WERI-Rb-1 (cell line): ENCODE measurements around the gene SAMD4A.

Experiments
- DNase-seq: peaks from one replicate; pipeline ENCODE4 v3.0.0-alpha.2; 2020
- H3K27ac ChIP-seq: fragments of 250-450 bp; sonication (Bioruptor Pico); 2 replicates; pipeline ENCODE4 v1.5.1; 2020; ENCODE audit warnings: mild to moderate bottlenecking, moderate library complexity
- H3K27me3 ChIP-seq: fragments of 250-450 bp; sonication (Bioruptor Pico); 2 replicates; pipeline ENCODE4 v1.5.1; 2021; ENCODE audit warnings: mild to moderate bottlenecking, low read depth, moderate library complexity; ENCODE audit not compliant: insufficient read depth, severe bottlenecking
- H3K36me3 ChIP-seq: fragments of 250-450 bp; sonication (Bioruptor Pico); 2 replicates; pipeline ENCODE4 v1.5.1; 2020; ENCODE audit warnings: mild to moderate bottlenecking, moderate library complexity
- H3K4me3 ChIP-seq: 2 replicates; pipeline ENCODE4 v1.5.1; 2011; ENCODE audit warnings: low read depth, mild to moderate bottlenecking, control low read depth, low read length
- H3K9me3 ChIP-seq: fragments of 250-450 bp; sonication (Bioruptor Pico); 2 replicates; pipeline ENCODE4 v1.5.1; 2021; ENCODE audit warnings: mild to moderate bottlenecking, moderate library complexity; ENCODE audit not compliant: severe bottlenecking
- CTCF ChIP-seq: IDR thresholded peaks from 2 replicates; pipeline ENCODE4 v1.5.1; 2011; ENCODE audit warnings: low read depth, mild to moderate bottlenecking, control low read depth, inconsistent platforms, low read length

Gene SAMD4A

GRCh38 chr14:54813081-54813480, 246.2 kb downstream of the SAMD4A start:
- no peak for TF ChIP-seq CTCF
- DNase-seq = no peak
- no peak overlapping the region for H3K27ac ChIP-seq
- no peak overlapping the region for H3K4me3 ChIP-seq
- no peaks in the 10 kb centered on the region for H3K36me3 ChIP-seq
- no peaks in the 10 kb centered on the region for H3K27me3 ChIP-seq
- H3K9me3 ChIP-seq = no peaks in the 10 kb centered on the region

GRCh38 chr14:54814076-54814475, 247.1 kb downstream of the SAMD4A start:
- Histone ChIP-seq H3K27ac (no peak overlapping the region), H3K9me3 (no peaks in the 10 kb centered on the region), H3K36me3 (no peaks in the 10 kb centered on the region), H3K27me3 (no peaks in the 10 kb centered on the region), H3K4me3 (no peak overlapping the region)
- TF ChIP-seq CTCF = peak; percentile 50
- peak; percentile 54 for DNase-seq

- no peak for DNase-seq
- Histone ChIP-seq H3K9me3 (no peaks in the 10 kb centered on the region), H3K27me3 (no peaks in the 10 kb centered on the region), H3K4me3 (peak overlapping the region; percentile 21), H3K36me3 (no peaks in the 10 kb centered on the region), H3K27ac (peak overlapping the region; percentile 75)
- TF ChIP-seq CTCF = no peak
Measured at GRCh38 chr14:54815016-54815415, 248.1 kb downstream of the SAMD4A start.

- no peaks in the 10 kb centered on the region for H3K27me3 ChIP-seq
- H3K9me3 ChIP-seq = no peaks in the 10 kb centered on the region
- no peak for TF ChIP-seq CTCF
- DNase-seq = peak; percentile 92
- no peaks in the 10 kb centered on the region for H3K36me3 ChIP-seq
- peak overlapping the region; percentile 21 for H3K4me3 ChIP-seq
- peak overlapping the region; percentile 75 for H3K27ac ChIP-seq
Measured at GRCh38 chr14:54815515-54815914, 248.6 kb downstream of the SAMD4A start.

DNA sequence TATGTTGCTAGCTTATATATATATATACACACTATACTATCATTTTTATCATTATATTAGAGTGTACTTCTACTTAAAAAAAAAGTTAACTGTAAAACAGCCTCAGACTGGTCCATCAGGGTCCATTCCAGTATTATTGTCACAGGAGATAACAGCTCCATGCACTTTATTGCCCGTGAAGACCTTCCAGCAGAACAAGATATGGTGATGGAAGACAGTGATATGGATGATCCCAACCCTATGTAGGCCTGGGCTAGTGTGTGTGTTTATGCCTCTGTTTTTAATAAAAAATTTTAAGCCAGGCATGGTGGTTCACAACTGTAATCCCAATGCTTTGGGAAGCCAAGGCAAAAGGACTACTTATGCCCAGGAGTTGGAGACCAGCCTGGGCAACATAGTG, 249.5 kb downstream of the SAMD4A start:
- Histone ChIP-seq H3K27me3 (no peaks in the 10 kb centered on the region), H3K36me3 (no peaks in the 10 kb centered on the region), H3K4me3 (no peak overlapping the region), H3K9me3 (no peaks in the 10 kb centered on the region), H3K27ac (no peak overlapping the region; the same call in 1 of the 2 replicates)
- DNase-seq = no peak
- no peak for TF ChIP-seq CTCF

DNA sequence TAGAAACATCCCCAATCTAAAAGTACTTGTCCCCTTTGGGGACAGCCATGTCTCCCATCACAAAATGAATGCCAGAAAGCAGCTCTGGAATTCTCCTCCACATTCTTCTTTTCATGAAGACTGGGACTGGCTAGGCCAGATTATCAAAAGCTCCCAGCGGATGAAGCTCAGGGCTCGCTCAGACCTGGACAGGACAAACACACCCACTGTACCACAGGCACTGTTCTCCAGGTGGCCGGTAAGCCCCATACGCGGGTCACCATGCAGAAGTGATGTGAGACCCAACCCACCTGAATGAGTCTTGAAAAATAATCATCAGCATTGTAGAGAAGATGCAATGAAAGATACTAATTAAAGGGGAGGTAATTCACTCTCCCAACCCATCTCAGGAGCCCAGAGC, 250.6 kb downstream of the SAMD4A start:
- no peak for DNase-seq
- H3K4me3 ChIP-seq = no peak overlapping the region
- no peaks in the 10 kb centered on the region for H3K27me3 ChIP-seq
- no peaks in the 10 kb centered on the region for H3K9me3 ChIP-seq
- no peaks in the 10 kb centered on the region for H3K36me3 ChIP-seq
- H3K27ac ChIP-seq = no peak overlapping the region
- no peak for TF ChIP-seq CTCF
